ENCODE data around the gene NUP133. TPM values are rescaled to one million over a fixed set of nuclear protein-coding genes. Genes with fewer than 3 reads are reported as not detected.
"Not testable (repeated sequence)": the region's sequence is repeated elsewhere in the genome, so short reads cannot be mapped to it uniquely, and the experiment has no call there.

Gene NUP133
- total RNA-seq, 6 donors from 2014 or later, result 6.2 to 71.2 (median 28.3) TPM

GRCh38 chr1:229478852-229479251, 29.3 kb downstream of the NUP133 start:
- no peak overlapping the region for H3K4me3 ChIP-seq
- H3K36me3 ChIP-seq, result peaks cover 31 to 94% (median 54%) of the 10 kb centered on the region in 4 donors
- TF ChIP-seq POLR2AphosphoS5 (IDR thresholded peaks at IDR 0.05), result no peak
- no peak for TF ChIP-seq CTCF (IDR thresholded peaks at IDR 0.05)
- TF ChIP-seq EP300 (IDR thresholded peaks at IDR 0.05), result no peak
- no peak for TF ChIP-seq POLR2A (IDR thresholded peaks at IDR 0.05)
- H3K9me3 ChIP-seq, result no peaks in the 10 kb centered on the region
- no peaks in the 10 kb centered on the region for H3K4me1 ChIP-seq
- WGBS, 2 donors, result 100% methylated on average over 1 of the region's 1 CpG
- no peak for DNase-seq
- no peak overlapping the region for H3K27ac ChIP-seq
- ATAC-seq (ENCODE audit: low FRiP score in 2 of 2), result no peak
- no peaks in the 10 kb centered on the region for H3K27me3 ChIP-seq

GRCh38 chr1:229475859-229476258, 32.3 kb downstream of the NUP133 start:
- not testable (repeated sequence) for DNase-seq
- WGBS, 2 donors, result 87 to 94% methylated on average over 13 of the region's 13 CpGs
- H3K36me3 ChIP-seq, result peaks cover 28 to 91% (median 47%) of the 10 kb centered on the region in 4 donors

GRCh38 chr1:229474509-229474908, 33.6 kb downstream of the NUP133 start:
- Histone ChIP-seq H3K27ac (no peak overlapping the region), H3K4me3 (no peak overlapping the region), H3K4me1 (no peaks in the 10 kb centered on the region), H3K9me3 (no peaks in the 10 kb centered on the region), H3K36me3 (peaks cover 33 to 92% (median 58%) of the 10 kb centered on the region in 4 donors), H3K27me3 (no peaks in the 10 kb centered on the region)
- WGBS, 2 donors, result 84 to 92% methylated on average over 2 of the region's 2 CpGs
- DNase-seq (no peak), ATAC-seq (ENCODE audit: low FRiP score in 2 of 2) (no peak)
- TF ChIP-seq POLR2A (IDR thresholded peaks at IDR 0.05) (no peak), POLR2AphosphoS5 (IDR thresholded peaks at IDR 0.05) (no peak)

More at GRCh38 chr1:229475859-229476258, 32.3 kb downstream of the NUP133 start:
- not testable (repeated sequence) for H3K4me1 ChIP-seq; H3K27me3 ChIP-seq; H3K4me3 ChIP-seq; H3K27ac ChIP-seq; H3K9me3 ChIP-seq; ATAC-seq (ENCODE audit: low FRiP score in 2 of 2)

GRCh38 chr1:229471175-229471574, 37.0 kb downstream of the NUP133 start:
- Histone ChIP-seq H3K9me3 (no peaks in the 10 kb centered on the region), H3K27me3 (no peaks in the 10 kb centered on the region), H3K27ac (no peak overlapping the region), H3K4me1 (no peaks in the 10 kb centered on the region), H3K36me3 (peaks cover 27 to 82% (median 59%) of the 10 kb centered on the region in 4 donors), H3K4me3 (no peak overlapping the region)
- no peak for DNase-seq
- no peak for ATAC-seq (ENCODE audit: low FRiP score in 2 of 2)
- 73 to 100% methylated on average over 3 of the region's 3 CpGs for WGBS, 2 donors
- TF ChIP-seq CTCF (IDR thresholded peaks at IDR 0.05), result no peak
- no peak for TF ChIP-seq POLR2A (IDR thresholded peaks at IDR 0.05)

- Histone ChIP-seq H3K4me1 (no peaks in the 10 kb centered on the region), H3K27ac (no peak overlapping the region), H3K36me3 (peaks cover 21 to 82% (median 56%) of the 10 kb centered on the region in 4 donors), H3K27me3 (no peaks in the 10 kb centered on the region), H3K9me3 (no peaks in the 10 kb centered on the region), H3K4me3 (no peak overlapping the region)
- TF ChIP-seq EP300 (IDR thresholded peaks at IDR 0.05) (no peak), POLR2A (IDR thresholded peaks at IDR 0.05) (no peak), CTCF (IDR thresholded peaks at IDR 0.05) (no peak), POLR2AphosphoS5 (IDR thresholded peaks at IDR 0.05) (no peak)
- WGBS, 2 donors, result 89 to 91% methylated on average over 8 of the region's 8 CpGs
- DNase-seq, result no peak
- no peak for ATAC-seq (ENCODE audit: low FRiP score in 2 of 2)
Observed at GRCh38 chr1:229470406-229471043, 37.6 kb downstream of the NUP133 start.

GRCh38 chr1:229466887-229467286, 41.3 kb downstream of the NUP133 start:
- Histone ChIP-seq H3K27ac (no peak overlapping the region), H3K4me3 (no peak overlapping the region), H3K4me1 (no peaks in the 10 kb centered on the region), H3K9me3 (no peaks in the 10 kb centered on the region), H3K27me3 (no peaks in the 10 kb centered on the region), H3K36me3 (peaks cover 22 to 86% (median 62%) of the 10 kb centered on the region in 4 donors)
- WGBS, 2 donors, result 91 to 97% methylated on average over 1 of the region's 1 CpG
- DNase-seq (no peak), ATAC-seq (ENCODE audit: low FRiP score in 2 of 2) (no peak)
- TF ChIP-seq POLR2AphosphoS5 (IDR thresholded peaks at IDR 0.05), result no peak
- TF ChIP-seq POLR2A (IDR thresholded peaks at IDR 0.05), result no peak
- TF ChIP-seq EP300 (IDR thresholded peaks at IDR 0.05), result no peak
- no peak for TF ChIP-seq CTCF (IDR thresholded peaks at IDR 0.05)
